ENCODE measurements around the gene RNLS. TPM values are rescaled to one million over a fixed set of nuclear protein-coding genes. Genes with fewer than 3 reads are reported as not detected.

The RNLS gene
- total and polyA plus RNA-seq, 2 of the 4 experiments (the other 2 are of a cell fraction): 4.5 to 7.0 TPM

- H2AK5ac ChIP-seq (ENCODE audit: low read depth, low read length): no peak overlapping the region
- no peak overlapping the region for H4K5ac ChIP-seq (ENCODE audit: low read depth, low read length)
- ChIA-PET POLR2A (ENCODE audit: unreplicated experiment) (no interaction called here), CTCF (interaction anchor here (1.6 kb wide), 1 partner anchor 18 kb away, joined by 3 read pairs; no protein-coding TSS in a partner anchor)
- H3K14ac ChIP-seq (replicated peaks; ENCODE audit: low read depth, low read length): no peak overlapping the region
- H2BK5ac ChIP-seq (ENCODE audit: low read depth, low read length, poor library complexity, severe bottlenecking): no peak overlapping the region
- no peak overlapping the region for H3K23ac ChIP-seq (ENCODE audit: low read depth, low read length)
- no peak overlapping the region for H4K8ac ChIP-seq (ENCODE audit: low read depth in 2 of 2, low read length in 2 of 2)
- no peaks in the 10 kb centered on the region for H3K36me3 ChIP-seq (ENCODE audit: control insufficient read depth, insufficient read depth, low read length)
- no peak for ATAC-seq (ENCODE audit: low read depth)
- no peak overlapping the region for H3K27ac ChIP-seq (ENCODE audit: insufficient read depth, low read length)
- no peak overlapping the region for H4K91ac ChIP-seq (ENCODE audit: insufficient read depth, low read depth, low read length)
- no peak overlapping the region for H3K18ac ChIP-seq (ENCODE audit: low read depth, low read length)
- H3K4me3 ChIP-seq (ENCODE audit: insufficient read depth, low read depth, low read length): no peak overlapping the region
- no CpG with 5 or more reads among the region's 1 CpG for WGBS, 2 experiments (ENCODE audit: extremely low coverage in 2 of 2, insufficient read length in 1 of 2)
- no peak overlapping the region for H2BK20ac ChIP-seq (ENCODE audit: low read depth, low read length)
- no peaks in the 10 kb centered on the region; the same call in 1 of the 2 replicates for H3K27me3 ChIP-seq (ENCODE audit: control insufficient read depth, insufficient read depth, low read length)
- no peaks in the 10 kb centered on the region for H4K20me1 ChIP-seq (ENCODE audit: insufficient read depth, low read length)
- H3K9me1 ChIP-seq (ENCODE audit: insufficient read depth, low read length): no peaks in the 10 kb centered on the region
- H3K4me2 ChIP-seq (ENCODE audit: low read depth, low read length): no peak overlapping the region
- no peaks in the 10 kb centered on the region for H3K79me1 ChIP-seq (ENCODE audit: low read depth in 1 of 2, low read length in 2 of 2)
- no peak for TF ChIP-seq RCOR1 (IDR thresholded peaks at IDR 0.05; ENCODE audit: insufficient replicate concordance, low read length)
- TF ChIP-seq SMC3 (IDR thresholded peaks at IDR 0.05; ENCODE audit: low read depth, low read length): no peak
- TF ChIP-seq USF2 (IDR thresholded peaks at IDR 0.05; ENCODE audit: low read depth, low read length): no peak
- TF ChIP-seq CEBPB (IDR thresholded peaks at IDR 0.05; ENCODE audit: low read depth, low read length): no peak
- no peak for TF ChIP-seq BHLHE40 (IDR thresholded peaks at IDR 0.05; ENCODE audit: low read depth, low read length)
- no TSS peak for BruUV-seq (replicated peaks)
- intact Hi-C loops (cut with micrococcal nuclease): no loop called here
- no peak overlapping the region for H2AFZ ChIP-seq (replicated peaks; ENCODE audit: low read length, poor library complexity)
- H3K4me1 ChIP-seq (ENCODE audit: control insufficient read depth, insufficient read depth, low read length): no peaks in the 10 kb centered on the region
- in situ Hi-C loops (cut with MboI; ENCODE audit: low sequenced_read_pairs): no loop called here
- no peak overlapping the region for H2BK120ac ChIP-seq (ENCODE audit: low read depth, low read length)
- no peak overlapping the region for H2AK9ac ChIP-seq (replicated peaks; ENCODE audit: low read depth, low read length, poor library complexity)
- dilution Hi-C loops (cut with HindIII; ENCODE audit: low sequenced_read_pairs, unreplicated experiment): no loop called here
- H3K4ac ChIP-seq (ENCODE audit: low read depth, low read length): no peak overlapping the region
- H3K56ac ChIP-seq (ENCODE audit: extremely low read depth, insufficient read depth, low read length): no peak overlapping the region
- no peak overlapping the region for H3K9ac ChIP-seq (ENCODE audit: low read depth, low read length)
- no peak for DNase-seq
- H3K9me3 ChIP-seq (ENCODE audit: control insufficient read depth, insufficient read depth, low read length): no peaks in the 10 kb centered on the region
- H2BK15ac ChIP-seq (ENCODE audit: low read depth, low read length): no peak overlapping the region
These were observed 246.0 kb downstream of the RNLS start for GRCh38 chr10:88337134-88337533.

All from IMR-90 (cell line).